H4 (cell line): ENCODE results near the gene C16orf86. TPM values are rescaled to one million over a fixed set of nuclear protein-coding genes. Genes with fewer than 3 reads are reported as not detected.
A peak's percentile ranks its signal among the peaks of the same experiment; 100 is the strongest.

ENCODE experiments used
- DNase-seq: peaks from one replicate; pipeline ENCODE4 v3.0.0-alpha.2; 2015; ENCODE audit warnings: low spot score
- total RNA-seq: library from RNA; depleted of rRNA; stranded (reverse); fragments of >200 nt; shearing (Covaris generic); gene quantifications from 2 replicates; pipeline ENCODE4 v1.2.3, GENCODE V29; 2014; rRNA removed

The C16orf86 gene
- total RNA-seq, result not detected in 2 replicates

- DNase-seq, result peak; percentile 44
Measured at GRCh38 chr16:67666559-67667452, at the start of gene C16orf86, which contains the start of gene ENKD1. Gene C16orf86 (plus strand): TSS chr16:67666814. CDS start chr16:67666971, 157 bp downstream. Gene ENKD1 (minus strand): TSS chr16:67666750. CDS start chr16:67666442, 308 bp downstream.

- DNase-seq, result no peak
Measured at GRCh38 chr16:67628216-67628615, 38.4 kb upstream of the C16orf86 start.

- DNase-seq, result no peak
Measured at GRCh38 chr16:67632415-67633172, 34.0 kb upstream of the C16orf86 start.

- no peak for DNase-seq
Measured at GRCh38 chr16:67636713-67637112, 29.9 kb upstream of the C16orf86 start.

GRCh38 chr16:67637625-67638024, 29.0 kb upstream of the C16orf86 start:
- no peak for DNase-seq

- peak; percentile 93 for DNase-seq
Measured at GRCh38 chr16:67641779-67642708, 24.6 kb upstream of the C16orf86 start.

- no peak for DNase-seq
Measured at GRCh38 chr16:67644038-67644437, 22.6 kb upstream of the C16orf86 start.

- no peak for DNase-seq
Measured at GRCh38 chr16:67645397-67646121, 21.1 kb upstream of the C16orf86 start.

GRCh38 chr16:67647111-67647651, 19.4 kb upstream of the C16orf86 start:
- no peak for DNase-seq

GRCh38 chr16:67647681-67648080, 18.9 kb upstream of the C16orf86 start:
- no peak for DNase-seq

GRCh38 chr16:67648088-67648763, 18.4 kb upstream of the C16orf86 start:
- DNase-seq, result no peak

GRCh38 chr16:67648764-67649407, 17.7 kb upstream of the C16orf86 start:
- DNase-seq, result no peak

- DNase-seq, result no peak
Measured at GRCh38 chr16:67649494-67649931, 17.1 kb upstream of the C16orf86 start.

GRCh38 chr16:67650023-67650422, 16.6 kb upstream of the C16orf86 start:
- no peak for DNase-seq

- DNase-seq, result no peak
Measured at GRCh38 chr16:67651039-67651438, 15.6 kb upstream of the C16orf86 start.

GRCh38 chr16:67651847-67652246, 14.8 kb upstream of the C16orf86 start:
- DNase-seq, result no peak

- no peak for DNase-seq
Measured at GRCh38 chr16:67652578-67653127, 14.0 kb upstream of the C16orf86 start.

- DNase-seq, result no peak
Measured at GRCh38 chr16:67653128-67653788, 13.4 kb upstream of the C16orf86 start.
